ENCODE measurements around the gene PPP1R8. TPM values are rescaled to one million over a fixed set of nuclear protein-coding genes. Genes with fewer than 3 reads are reported as not detected.

The PPP1R8 gene
- total and polyA plus RNA-seq, 3 donors from 2014 or later = 39.4 to 57.7 (median 49.4) TPM

- Histone ChIP-seq H3K27me3 (no peaks in the 10 kb centered on the region), H3K27ac (peak overlapping the region; percentile 48 to 60), H3K36me3 (ENCODE audit: low read depth, missing control alignments) (no peaks in the 10 kb centered on the region), H3K4me3 (no peak overlapping the region), H3K9me3 (no peaks in the 10 kb centered on the region), H3K4me1 (no peaks in the 10 kb centered on the region)
- TF ChIP-seq, protein P1, sequence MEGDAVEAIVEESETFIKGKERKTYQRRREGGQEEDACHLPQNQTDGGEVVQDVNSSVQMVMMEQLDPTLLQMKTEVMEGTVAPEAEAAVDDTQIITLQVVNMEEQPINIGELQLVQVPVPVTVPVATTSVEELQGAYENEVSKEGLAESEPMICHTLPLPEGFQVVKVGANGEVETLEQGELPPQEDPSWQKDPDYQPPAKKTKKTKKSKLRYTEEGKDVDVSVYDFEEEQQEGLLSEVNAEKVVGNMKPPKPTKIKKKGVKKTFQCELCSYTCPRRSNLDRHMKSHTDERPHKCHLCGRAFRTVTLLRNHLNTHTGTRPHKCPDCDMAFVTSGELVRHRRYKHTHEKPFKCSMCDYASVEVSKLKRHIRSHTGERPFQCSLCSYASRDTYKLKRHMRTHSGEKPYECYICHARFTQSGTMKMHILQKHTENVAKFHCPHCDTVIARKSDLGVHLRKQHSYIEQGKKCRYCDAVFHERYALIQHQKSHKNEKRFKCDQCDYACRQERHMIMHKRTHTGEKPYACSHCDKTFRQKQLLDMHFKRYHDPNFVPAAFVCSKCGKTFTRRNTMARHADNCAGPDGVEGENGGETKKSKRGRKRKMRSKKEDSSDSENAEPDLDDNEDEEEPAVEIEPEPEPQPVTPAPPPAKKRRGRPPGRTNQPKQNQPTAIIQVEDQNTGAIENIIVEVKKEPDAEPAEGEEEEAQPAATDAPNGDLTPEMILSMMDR (IDR thresholded peaks at IDR 0.05) = no peak
- TF ChIP-seq POLR2A (IDR thresholded peaks at IDR 0.05) = no peak
- WGBS, 2 donors = 78 to 80% methylated on average over 19 to 24 of the region's 24 CpGs
- no peak for DNase-seq
- intact Hi-C loops (cut with DNase I; ENCODE audit: low total_unique reads) = no loop called here
These were observed 53.7 kb downstream of the PPP1R8 start for GRCh38 chr1:27884006-27884954.

DNA sequence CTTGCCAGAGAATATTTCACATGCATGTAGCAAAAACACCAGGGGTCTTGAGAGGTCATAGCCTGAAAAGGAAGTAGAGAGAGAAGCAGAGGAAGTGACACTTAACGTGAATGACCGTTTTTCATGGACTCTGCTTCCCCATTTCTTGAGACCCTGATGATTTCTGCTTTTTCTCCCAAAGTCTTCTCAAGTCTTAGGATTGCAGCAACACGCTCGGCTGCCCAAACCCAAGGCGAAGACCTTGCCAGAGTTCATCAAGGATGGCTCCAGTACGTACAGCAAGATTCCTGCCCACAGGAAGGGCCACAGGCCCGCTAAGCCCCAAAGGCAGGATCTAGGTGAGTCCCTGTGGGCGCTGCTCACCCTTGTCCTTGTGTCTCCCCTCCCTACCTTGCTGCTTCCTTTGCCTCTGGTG is 54.5 kb downstream of the PPP1R8 start:
- WGBS, 2 donors = 83 to 85% methylated on average over 8 of the region's 8 CpGs
- Histone ChIP-seq H3K36me3 (ENCODE audit: low read depth, missing control alignments) (no peaks in the 10 kb centered on the region), H3K4me3 (no peak overlapping the region), H3K4me1 (no peaks in the 10 kb centered on the region), H3K27me3 (no peaks in the 10 kb centered on the region), H3K9me3 (no peaks in the 10 kb centered on the region), H3K27ac (peak overlapping the region; percentile 7 to 60)
- no peak for DNase-seq
- intact Hi-C loops (cut with DNase I; ENCODE audit: low total_unique reads) = no loop called here
- TF ChIP-seq POLR2A (IDR thresholded peaks at IDR 0.05) = no peak
- TF ChIP-seq, protein P1 (IDR thresholded peaks at IDR 0.05) = no peak

- H3K27ac ChIP-seq = peak overlapping the region; percentile 7 to 54
These were observed 55.2 kb downstream of the PPP1R8 start for GRCh38 chr1:27885621-27886352.

DNA sequence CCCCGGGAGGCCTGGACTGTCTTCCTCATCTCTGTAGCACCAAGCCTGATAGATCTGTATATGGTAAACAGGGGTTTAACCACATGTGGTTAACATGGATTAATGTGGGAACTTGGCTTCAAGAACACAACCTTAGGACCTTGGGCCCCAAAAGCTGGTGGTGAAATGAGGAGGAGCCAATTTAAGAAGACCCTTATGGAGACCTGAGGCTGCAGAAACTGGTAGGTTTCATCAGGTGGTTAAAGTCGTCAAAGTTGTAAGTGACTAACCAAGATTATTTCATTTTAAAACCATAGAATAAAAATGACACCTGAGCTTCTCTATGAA is 55.7 kb downstream of the PPP1R8 start:
- TF ChIP-seq, protein P1 (IDR thresholded peaks at IDR 0.05) = no peak
- TF ChIP-seq POLR2A (IDR thresholded peaks at IDR 0.05) = no peak
- no peaks in the 10 kb centered on the region for H3K27me3 ChIP-seq
- no peaks in the 10 kb centered on the region for H3K9me3 ChIP-seq
- no peak overlapping the region for H3K4me3 ChIP-seq
- no peak for DNase-seq
- peak overlapping the region in 1 of 2 donors; percentile 54 for H3K27ac ChIP-seq
- intact Hi-C loops (cut with DNase I; ENCODE audit: low total_unique reads) = no loop called here
- H3K36me3 ChIP-seq (ENCODE audit: low read depth, missing control alignments) = no peaks in the 10 kb centered on the region
- H3K4me1 ChIP-seq = no peaks in the 10 kb centered on the region
- 82 to 85% methylated on average over 2 of the region's 2 CpGs for whole genome bisulfite sequencing, 2 donors

More at GRCh38 chr1:27885621-27886352, 55.2 kb downstream of the PPP1R8 start:
- no peaks in the 10 kb centered on the region for H3K36me3 ChIP-seq (ENCODE audit: low read depth, missing control alignments)
- intact Hi-C loops (cut with DNase I; ENCODE audit: low total_unique reads) = no loop called here
- H3K4me1 ChIP-seq = no peaks in the 10 kb centered on the region
- DNase-seq = no peak
- no peaks in the 10 kb centered on the region for H3K9me3 ChIP-seq
- H3K27me3 ChIP-seq = no peaks in the 10 kb centered on the region
- WGBS, 2 donors = 88% methylated on average over 14 to 15 of the region's 15 CpGs
- H3K4me3 ChIP-seq = no peak overlapping the region
- TF ChIP-seq, protein P1 (IDR thresholded peaks at IDR 0.05) = no peak
- TF ChIP-seq POLR2A (IDR thresholded peaks at IDR 0.05) = no peak
